Coronary artery (tissue), 2 donors: ENCODE results near the gene FHIT.
"Not testable (repeated sequence)": the region's sequence is repeated elsewhere in the genome, so short reads cannot be mapped to it uniquely, and the experiment has no call there.

ENCODE experiments used
- DNase-seq: peaks from one replicate; pipeline ENCODE4 v3.0.0-alpha.2; 2017; ENCODE audit warnings: low spot score
- H3K27ac ChIP-seq, 2 donors: fragments of 200-600 bp; sonication (generic); one replicate each; pipeline ENCODE4 v1.5.1; 2016 to 2019
- H3K4me3 ChIP-seq: fragments of 200-600 bp; sonication (generic); 2 replicates; pipeline ENCODE4 v1.5.1; 2016; ENCODE audit warnings: mild to moderate bottlenecking, moderate library complexity
- CTCF ChIP-seq: fragments of 200-600 bp; sonication (generic); IDR thresholded peaks from one replicate; pipeline ENCODE4 v1.5.1; 2019; ENCODE audit warnings: antibody characterized with exemption

Gene FHIT

GRCh38 chr3:61068084-61068483 is 183.2 kb downstream of the FHIT start:
- H3K27ac ChIP-seq, result no peak overlapping the region
- TF ChIP-seq CTCF, result no peak
- no peak for DNase-seq
- no peak overlapping the region for H3K4me3 ChIP-seq

- Histone ChIP-seq H3K27ac (no peak overlapping the region), H3K4me3 (no peak overlapping the region)
- no peak for DNase-seq
- TF ChIP-seq CTCF, result no peak
Measured at GRCh38 chr3:61066800-61067199, 184.5 kb downstream of the FHIT start.

- DNase-seq, H3K27ac ChIP-seq, H3K4me3 ChIP-seq: not testable (repeated sequence)
Measured at GRCh38 chr3:61066222-61066621, 185.0 kb downstream of the FHIT start.

- Histone ChIP-seq H3K4me3 (no peak overlapping the region), H3K27ac (no peak overlapping the region)
- DNase-seq, result no peak
- no peak for TF ChIP-seq CTCF
Measured at GRCh38 chr3:61065451-61066011, 185.7 kb downstream of the FHIT start.

- Histone ChIP-seq H3K27ac (no peak overlapping the region), H3K4me3 (no peak overlapping the region)
- no peak for DNase-seq
- TF ChIP-seq CTCF, result no peak
Measured at GRCh38 chr3:61061092-61061723, 190.0 kb downstream of the FHIT start.

GRCh38 chr3:61060411-61060861 is 190.8 kb downstream of the FHIT start:
- no peak for DNase-seq
- no peak overlapping the region for H3K27ac ChIP-seq
- TF ChIP-seq CTCF, result no peak

GRCh38 chr3:61058836-61059235 is 192.4 kb downstream of the FHIT start:
- H3K4me3 ChIP-seq, result no peak overlapping the region
- H3K27ac ChIP-seq, result no peak overlapping the region
- no peak for TF ChIP-seq CTCF
- DNase-seq, result no peak

More at GRCh38 chr3:61060411-61060861, 190.8 kb downstream of the FHIT start:
- H3K4me3 ChIP-seq, result no peak overlapping the region
